Measurements from ENCODE around the gene ALK.

Gene ALK

GRCh38 chr2:29864988-29865387, 56.4 kb downstream of the ALK start:
- no peaks in the 10 kb centered on the region for H3K4me1 ChIP-seq (ENCODE audit: low read depth, poor library complexity, severe bottlenecking)
- H3K79me2 ChIP-seq (ENCODE audit: insufficient read depth, low read depth): no peaks in the 10 kb centered on the region
- H2AFZ ChIP-seq (ENCODE audit: low read depth): no peak overlapping the region
- H4K20me1 ChIP-seq (ENCODE audit: insufficient read depth): no peaks in the 10 kb centered on the region
- no peak for TF ChIP-seq CTCF (conservative IDR thresholded peaks at IDR 0.05; ENCODE audit: low read depth, low read length)
- H3K4me2 ChIP-seq: no peak overlapping the region
- H3K27ac ChIP-seq: no peak overlapping the region
- no peaks in the 10 kb centered on the region for H3K36me3 ChIP-seq (ENCODE audit: insufficient read depth)
- H3K27me3 ChIP-seq (ENCODE audit: insufficient read depth, low read depth): no peaks in the 10 kb centered on the region
- no peak overlapping the region for H3K4me3 ChIP-seq (IDR thresholded peaks at IDR 0.05; ENCODE audit: insufficient read depth, low read depth, low read length)
- H3K9ac ChIP-seq: no peak overlapping the region

GRCh38 chr2:29855924-29856639, 65.3 kb downstream of the ALK start:
- H3K79me2 ChIP-seq (ENCODE audit: insufficient read depth, low read depth): no peaks in the 10 kb centered on the region
- no peaks in the 10 kb centered on the region for H3K36me3 ChIP-seq (ENCODE audit: insufficient read depth)
- no peak overlapping the region for H3K4me3 ChIP-seq (IDR thresholded peaks at IDR 0.05; ENCODE audit: insufficient read depth, low read depth, low read length)
- H3K27ac ChIP-seq: no peak overlapping the region
- H2AFZ ChIP-seq (ENCODE audit: low read depth): no peak overlapping the region
- no peaks in the 10 kb centered on the region for H3K4me1 ChIP-seq (ENCODE audit: low read depth, poor library complexity, severe bottlenecking)
- no peak overlapping the region for H3K9ac ChIP-seq
- H3K4me2 ChIP-seq: no peak overlapping the region
- no peak for TF ChIP-seq CTCF (conservative IDR thresholded peaks at IDR 0.05; ENCODE audit: low read depth, low read length)
- H4K20me1 ChIP-seq (ENCODE audit: insufficient read depth): no peaks in the 10 kb centered on the region
- no peaks in the 10 kb centered on the region for H3K27me3 ChIP-seq (ENCODE audit: insufficient read depth, low read depth)

GRCh38 chr2:29850794-29851193, 70.6 kb downstream of the ALK start:
- no peak for TF ChIP-seq CTCF (conservative IDR thresholded peaks at IDR 0.05; ENCODE audit: low read depth, low read length)
- no peak overlapping the region for H3K27ac ChIP-seq
- no peaks in the 10 kb centered on the region for H3K79me2 ChIP-seq (ENCODE audit: insufficient read depth, low read depth)
- H3K36me3 ChIP-seq (ENCODE audit: insufficient read depth): no peaks in the 10 kb centered on the region
- no peak overlapping the region for H2AFZ ChIP-seq (ENCODE audit: low read depth)
- H3K27me3 ChIP-seq (ENCODE audit: insufficient read depth, low read depth): no peaks in the 10 kb centered on the region
- H4K20me1 ChIP-seq (ENCODE audit: insufficient read depth): no peaks in the 10 kb centered on the region
- H3K4me1 ChIP-seq (ENCODE audit: low read depth, poor library complexity, severe bottlenecking): no peaks in the 10 kb centered on the region
- H3K4me2 ChIP-seq: no peak overlapping the region
- H3K4me3 ChIP-seq (IDR thresholded peaks at IDR 0.05; ENCODE audit: insufficient read depth, low read depth, low read length): no peak overlapping the region
- H3K9ac ChIP-seq: no peak overlapping the region

GRCh38 chr2:29848566-29849310, 72.6 kb downstream of the ALK start:
- Histone ChIP-seq H3K4me2 (no peak overlapping the region), H3K27ac (no peak overlapping the region), H3K36me3 (ENCODE audit: insufficient read depth) (no peaks in the 10 kb centered on the region), H2AFZ (ENCODE audit: low read depth) (no peak overlapping the region), H3K9ac (no peak overlapping the region), H3K27me3 (ENCODE audit: insufficient read depth, low read depth) (no peaks in the 10 kb centered on the region), H3K79me2 (ENCODE audit: insufficient read depth, low read depth) (no peaks in the 10 kb centered on the region), H3K4me1 (ENCODE audit: low read depth, poor library complexity, severe bottlenecking) (no peaks in the 10 kb centered on the region), H3K4me3 (IDR thresholded peaks at IDR 0.05; ENCODE audit: insufficient read depth, low read depth, low read length) (no peak overlapping the region), H4K20me1 (ENCODE audit: insufficient read depth) (no peaks in the 10 kb centered on the region)
- TF ChIP-seq CTCF (conservative IDR thresholded peaks at IDR 0.05; ENCODE audit: low read depth, low read length): no peak
